Measurements from ENCODE around the gene TTC17.
"Not testable (repeated sequence)": the region's sequence is repeated elsewhere in the genome, so short reads cannot be mapped to it uniquely, and the experiment has no call there.

Gene TTC17

GRCh38 chr11:43382614-43383013 lies 23.9 kb downstream of the TTC17 start:
- DNase-seq: no peak

- DNase-seq: no peak
Observed at GRCh38 chr11:43384393-43384792, 25.7 kb downstream of the TTC17 start.

- no peak for DNase-seq
Observed at GRCh38 chr11:43392713-43393112, 34.0 kb downstream of the TTC17 start.

- no peak for DNase-seq
Observed at GRCh38 chr11:43393765-43394355, 35.1 kb downstream of the TTC17 start.

GRCh38 chr11:43396617-43397016 lies 37.9 kb downstream of the TTC17 start:
- DNase-seq: no peak

GRCh38 chr11:43397251-43397650 lies 38.5 kb downstream of the TTC17 start:
- DNase-seq: no peak

GRCh38 chr11:43399983-43400630 lies 41.4 kb downstream of the TTC17 start:
- DNase-seq: no peak

GRCh38 chr11:43401252-43401651 lies 42.5 kb downstream of the TTC17 start:
- no peak for DNase-seq

GRCh38 chr11:43401811-43402210 lies 43.1 kb downstream of the TTC17 start:
- not testable (repeated sequence) for DNase-seq

- no peak for DNase-seq
Observed at GRCh38 chr11:43403357-43404231, 44.9 kb downstream of the TTC17 start.

GRCh38 chr11:43404406-43404805 lies 45.7 kb downstream of the TTC17 start:
- DNase-seq: no peak

GRCh38 chr11:43404836-43405479 lies 46.2 kb downstream of the TTC17 start:
- DNase-seq: no peak

GRCh38 chr11:43408277-43408676 lies 49.6 kb downstream of the TTC17 start:
- DNase-seq: no peak

GRCh38 chr11:43410394-43410793 lies 51.7 kb downstream of the TTC17 start:
- no peak for DNase-seq

GRCh38 chr11:43418197-43418596 lies 59.5 kb downstream of the TTC17 start:
- no peak for DNase-seq

- no peak for DNase-seq
Observed at GRCh38 chr11:43419460-43419859, 60.7 kb downstream of the TTC17 start.

GRCh38 chr11:43427971-43428370 lies 69.3 kb downstream of the TTC17 start:
- DNase-seq: no peak

- not testable (repeated sequence) for DNase-seq
Observed at GRCh38 chr11:43430916-43431315, 72.2 kb downstream of the TTC17 start.

GRCh38 chr11:43434893-43435292 lies 76.2 kb downstream of the TTC17 start:
- no peak for DNase-seq

GRCh38 chr11:43440486-43440885 lies 81.8 kb downstream of the TTC17 start:
- no peak for DNase-seq

GRCh38 chr11:43443811-43444210 lies 85.1 kb downstream of the TTC17 start:
- no peak for DNase-seq

- no peak for DNase-seq
Observed at GRCh38 chr11:43447151-43447550, 88.4 kb downstream of the TTC17 start.

GRCh38 chr11:43458486-43458885 lies 99.8 kb downstream of the TTC17 start:
- DNase-seq: no peak

Measured in right hindlimb (tissue), 1 donor.